GM19240 (cell line): ENCODE results near the gene SIMC1.
A peak's percentile ranks its signal among the peaks of the same experiment; 100 is the strongest.

ENCODE experiments used
- DNase-seq: peaks from one replicate; pipeline ENCODE4 v3.0.0; 2011; ENCODE audit warnings: low spot score; ENCODE audit not compliant: insufficient read length

The SIMC1 gene

GRCh38 chr5:176387384-176387925 is 149.2 kb downstream of the SIMC1 start:
- no peak for DNase-seq

- DNase-seq = no peak
Measured at GRCh38 chr5:176388003-176388443, 149.8 kb downstream of the SIMC1 start.

GRCh38 chr5:176388444-176389134 is 150.4 kb downstream of the SIMC1 start, which contains the start of the genes HIGD2A and NOP16:
TSS of gene HIGD2A (plus strand) at chr5:176388751. CDS start at chr5:176388820, 69 bp downstream.
TSS of gene NOP16 (minus strand) at chr5:176388598. CDS start at chr5:176388539, 59 bp downstream.
- peak; percentile 97 for DNase-seq

- DNase-seq = peak; percentile 53
Measured at GRCh38 chr5:176389135-176390123, 151.2 kb downstream of the SIMC1 start.

- no peak for DNase-seq
Measured at GRCh38 chr5:176391479-176391878, 153.3 kb downstream of the SIMC1 start.

GRCh38 chr5:176391999-176392398 is 153.8 kb downstream of the SIMC1 start:
- DNase-seq = no peak

GRCh38 chr5:176392526-176392925 is 154.3 kb downstream of the SIMC1 start:
- DNase-seq = no peak

- no peak for DNase-seq
Measured at GRCh38 chr5:176394096-176394495, 155.9 kb downstream of the SIMC1 start.

- DNase-seq = no peak
Measured at GRCh38 chr5:176394881-176395675, 156.9 kb downstream of the SIMC1 start.
